Activated naive CD4-positive, alpha-beta T cell treated with anti-CD3 and anti-CD28 coated beads, Interleukin-2, amount 10 ng/mL, durations not matched to agents 7 days and 5 days (primary cell): ENCODE data around the gene TBC1D17.

Experiments
- CTCF ChIA-PET: fragments of 350-600 bp; sonication (Branson Sonifier 250); formaldehyde crosslinking; loops from one replicate; lab custom pipeline; 2021; ENCODE audit warnings: antibody characterized with exemption; lab: Charles Lee
- DNase-seq: peaks from one replicate; pipeline ENCODE4 v3.0.0-alpha.2; 2020
- H3K27ac Mint-ChIP-seq: one replicate; pipeline ENCODE4 v1.8.0; 2021; ENCODE audit warnings: mild to moderate bottlenecking, moderate library complexity, mixed read lengths
- H3K27me3 Mint-ChIP-seq: one replicate; pipeline ENCODE4 v1.8.0; 2021; ENCODE audit warnings: mild to moderate bottlenecking, mixed read lengths
- H3K36me3 Mint-ChIP-seq: one replicate; pipeline ENCODE4 v1.8.0; 2021; ENCODE audit warnings: mixed read lengths
- H3K4me1 Mint-ChIP-seq: one replicate; pipeline ENCODE4 v1.8.0; 2021; ENCODE audit warnings: mixed read lengths
- H3K4me3 Mint-ChIP-seq: one replicate; pipeline ENCODE4 v1.8.0; 2021; ENCODE audit warnings: mild to moderate bottlenecking, moderate library complexity, mixed read lengths
- H3K9me3 Mint-ChIP-seq: one replicate; pipeline ENCODE4 v1.8.0; 2021; ENCODE audit warnings: mixed read lengths

TBC1D17 gene

GRCh38 chr19:49883094-49883493, 5.6 kb downstream of the TBC1D17 start:
- peaks cover 50% of the 10 kb centered on the region for H3K36me3 Mint-ChIP-seq
- CTCF ChIA-PET = no interaction called here
- peaks cover 12% of the 10 kb centered on the region for H3K4me1 Mint-ChIP-seq
- no peaks in the 10 kb centered on the region for H3K27me3 Mint-ChIP-seq
- H3K4me3 Mint-ChIP-seq = no peak overlapping the region
- no peak for DNase-seq
- no peaks in the 10 kb centered on the region for H3K9me3 Mint-ChIP-seq
- no peak overlapping the region for H3K27ac Mint-ChIP-seq

- DNase-seq = no peak
- no peak overlapping the region for H3K4me3 Mint-ChIP-seq
- CTCF ChIA-PET = no interaction called here
- H3K27me3 Mint-ChIP-seq = no peaks in the 10 kb centered on the region
- H3K9me3 Mint-ChIP-seq = no peaks in the 10 kb centered on the region
- H3K27ac Mint-ChIP-seq = no peak overlapping the region
- peaks cover 6% of the 10 kb centered on the region for H3K4me1 Mint-ChIP-seq
- peaks cover 43% of the 10 kb centered on the region for H3K36me3 Mint-ChIP-seq
Measured at GRCh38 chr19:49884109-49884508, 6.6 kb downstream of the TBC1D17 start.

DNA sequence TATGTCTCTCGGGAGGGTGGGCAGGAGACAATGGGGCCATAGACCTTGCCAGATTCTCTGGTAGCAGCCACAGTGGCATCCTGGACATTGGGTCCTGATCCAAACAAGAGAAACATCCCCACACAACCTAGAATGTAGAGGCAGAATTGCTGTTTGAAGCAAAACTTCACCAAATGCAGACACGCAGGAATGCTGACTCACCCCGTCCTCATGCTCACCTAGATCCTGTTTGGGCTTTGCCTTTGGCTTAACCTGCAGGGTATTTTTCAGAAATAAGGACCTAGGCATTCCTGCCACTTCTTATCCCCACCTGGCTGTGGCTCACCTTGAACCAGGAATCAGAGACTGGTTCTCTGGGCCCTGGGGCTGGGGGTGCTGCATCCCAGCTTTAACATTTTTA, 7.3 kb downstream of the TBC1D17 start:
- H3K36me3 Mint-ChIP-seq = peaks cover 42% of the 10 kb centered on the region
- no peaks in the 10 kb centered on the region for H3K9me3 Mint-ChIP-seq
- CTCF ChIA-PET = interaction anchor here (0.6 kb wide), 1 partner anchor 103 kb away, joined by 3 read pairs; no protein-coding TSS in a partner anchor
- no peak overlapping the region for H3K4me3 Mint-ChIP-seq
- DNase-seq = no peak
- H3K27me3 Mint-ChIP-seq = peaks cover under 1% of the 10 kb centered on the region
- no peak overlapping the region for H3K27ac Mint-ChIP-seq
- H3K4me1 Mint-ChIP-seq = peaks cover 4% of the 10 kb centered on the region

DNA sequence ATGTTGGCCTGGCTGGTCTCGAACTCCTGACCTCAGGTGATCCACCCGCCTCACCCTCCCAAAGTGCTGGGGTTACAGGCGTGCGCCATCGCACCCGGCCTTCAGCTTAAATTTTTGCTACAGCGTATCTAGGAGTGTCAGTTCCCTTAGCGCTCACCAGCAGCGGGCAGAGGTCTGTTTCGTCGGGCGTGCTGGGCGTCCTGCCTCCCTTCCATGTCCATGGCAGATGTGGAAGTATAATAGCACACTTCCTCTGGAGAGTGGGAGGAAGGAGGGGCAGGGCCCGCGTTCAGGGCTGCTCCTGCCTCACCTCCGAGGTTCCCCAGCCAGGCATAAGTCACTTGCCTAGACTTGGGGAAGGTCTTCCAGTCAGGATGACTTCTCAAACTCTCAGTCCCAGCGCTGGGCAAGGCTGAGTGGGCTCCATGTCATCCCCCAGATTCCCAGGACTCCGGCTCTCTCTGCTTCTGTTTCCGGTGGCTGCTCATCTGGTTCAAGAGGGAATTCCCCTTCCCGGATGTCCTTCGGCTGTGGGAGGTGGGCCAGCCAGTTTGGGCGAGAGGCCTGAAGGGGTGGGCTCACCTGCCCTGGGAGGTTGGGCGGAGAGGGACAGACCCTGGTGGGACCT, 9.6 kb downstream of the TBC1D17 start:
- Mint-ChIP-seq H3K36me3 (peaks cover 31% of the 10 kb centered on the region), H3K27me3 (peaks cover 24% of the 10 kb centered on the region), H3K4me3 (no peak overlapping the region), H3K27ac (no peak overlapping the region), H3K4me1 (peaks cover 10% of the 10 kb centered on the region), H3K9me3 (no peaks in the 10 kb centered on the region)
- no peak for DNase-seq
- CTCF ChIA-PET = no interaction called here

DNA sequence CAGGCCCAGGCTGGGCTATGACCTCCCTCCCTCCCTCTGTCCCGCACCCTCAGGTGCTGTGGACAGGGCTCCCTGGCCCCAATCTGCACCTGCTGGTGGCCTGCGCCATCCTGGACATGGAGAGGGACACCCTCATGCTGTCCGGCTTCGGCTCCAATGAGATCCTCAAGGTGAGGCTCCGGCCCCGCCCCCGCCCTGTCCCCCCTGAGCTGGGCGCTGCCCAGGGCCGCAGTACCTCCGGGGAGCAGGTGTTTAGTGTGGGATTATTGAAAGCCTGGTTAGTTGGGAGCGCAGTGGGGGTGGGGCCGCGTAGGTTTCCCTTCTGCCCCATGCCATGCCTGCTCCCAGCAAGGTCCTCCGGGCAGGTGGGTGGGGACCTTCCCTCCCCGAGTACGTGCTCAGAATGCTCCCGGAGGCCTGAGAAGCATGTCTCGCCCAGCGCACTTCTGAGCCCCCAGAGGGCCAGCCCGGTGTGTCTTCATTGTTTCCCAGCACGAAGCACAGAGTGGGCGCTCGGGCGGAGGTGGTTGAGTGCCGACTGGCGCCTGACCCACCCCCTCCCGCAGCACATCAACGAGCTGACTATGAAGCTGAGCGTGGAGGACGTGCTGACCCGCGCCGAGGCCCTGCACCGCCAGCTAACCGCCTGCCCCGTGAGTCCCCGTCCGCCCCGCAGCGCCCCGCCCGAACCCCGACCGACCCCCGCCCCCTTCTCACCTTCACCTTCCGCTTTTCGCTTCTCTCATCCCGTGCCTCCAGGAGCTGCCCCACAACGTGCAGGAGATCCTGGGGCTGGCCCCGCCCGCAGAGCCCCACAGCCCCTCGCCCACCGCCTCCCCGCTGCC, 10.4 kb downstream of the TBC1D17 start:
- CTCF ChIA-PET = interaction anchor here (0.6 kb wide), 1 partner anchor 819 kb away, joined by 3 read pairs; no protein-coding TSS in a partner anchor
- H3K36me3 Mint-ChIP-seq = peaks cover 28% of the 10 kb centered on the region
- no peak overlapping the region for H3K27ac Mint-ChIP-seq
- H3K4me3 Mint-ChIP-seq = no peak overlapping the region
- H3K4me1 Mint-ChIP-seq = peaks cover 14% of the 10 kb centered on the region
- DNase-seq = no peak
- no peaks in the 10 kb centered on the region for H3K9me3 Mint-ChIP-seq
- H3K27me3 Mint-ChIP-seq = peaks cover 32% of the 10 kb centered on the region

DNA sequence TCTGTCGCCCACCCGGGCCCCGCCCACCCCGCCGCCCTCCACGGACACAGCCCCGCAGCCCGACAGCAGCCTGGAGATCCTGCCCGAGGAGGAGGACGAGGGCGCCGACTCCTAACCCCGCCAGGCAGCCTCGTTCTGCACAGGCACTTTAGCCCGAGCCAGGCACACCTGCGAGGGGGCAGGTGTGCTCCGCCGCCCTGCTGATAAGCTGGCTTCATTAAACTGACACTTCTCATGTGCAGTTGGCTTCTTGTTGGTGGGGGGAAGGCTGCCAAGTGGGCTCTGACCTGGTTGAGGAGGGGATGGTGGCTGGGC, 11.0 kb downstream of the TBC1D17 start:
- no peak overlapping the region for H3K4me3 Mint-ChIP-seq

DNA sequence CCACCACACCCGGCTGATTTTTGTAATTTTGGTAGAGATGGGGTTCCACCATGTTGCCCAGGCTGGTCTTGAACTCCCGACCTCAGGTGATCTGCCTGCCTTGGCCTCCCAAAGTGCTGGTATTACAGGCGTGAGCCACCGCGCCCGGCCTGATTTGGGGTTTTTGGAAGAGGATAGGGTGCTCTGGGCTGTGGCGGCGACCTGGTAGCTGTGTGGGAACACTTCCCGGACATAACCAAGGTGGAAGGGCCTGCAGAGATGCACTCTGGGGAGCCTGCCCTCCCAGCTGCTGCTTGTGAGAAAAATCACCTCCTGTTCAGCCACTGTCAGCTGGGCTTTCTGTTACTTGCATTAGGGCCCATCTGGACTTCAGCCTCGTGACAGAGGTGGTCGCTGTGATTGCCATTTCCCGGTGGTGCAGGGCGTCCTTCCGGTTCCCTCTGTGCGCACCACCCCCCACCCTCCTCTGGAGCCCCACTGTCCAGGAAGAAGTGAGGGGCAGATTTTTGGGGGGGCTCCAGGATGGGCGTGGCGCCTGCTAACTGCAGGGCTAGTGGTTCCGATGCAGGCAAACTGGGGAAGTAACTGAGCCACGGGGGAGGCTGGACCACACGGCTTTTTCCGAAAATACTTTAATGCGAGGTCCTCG, 11.7 kb downstream of the TBC1D17 start:
- Mint-ChIP-seq H3K4me3 (no peak overlapping the region), H3K4me1 (peaks cover 14% of the 10 kb centered on the region), H3K27ac (no peak overlapping the region), H3K36me3 (peaks cover 18% of the 10 kb centered on the region), H3K9me3 (no peaks in the 10 kb centered on the region), H3K27me3 (peaks cover 38% of the 10 kb centered on the region)
- DNase-seq = no peak
- CTCF ChIA-PET = no interaction called here

More for the DNA sequence above, 11.0 kb downstream of the TBC1D17 start:
- Mint-ChIP-seq H3K27ac (no peak overlapping the region), H3K27me3 (peaks cover 37% of the 10 kb centered on the region), H3K36me3 (peaks cover 22% of the 10 kb centered on the region), H3K4me1 (peaks cover 14% of the 10 kb centered on the region), H3K9me3 (no peaks in the 10 kb centered on the region)
- no peak for DNase-seq
- CTCF ChIA-PET = interaction anchor here (0.6 kb wide), 1 partner anchor 818 kb away, joined by 3 read pairs; no protein-coding TSS in a partner anchor

DNA sequence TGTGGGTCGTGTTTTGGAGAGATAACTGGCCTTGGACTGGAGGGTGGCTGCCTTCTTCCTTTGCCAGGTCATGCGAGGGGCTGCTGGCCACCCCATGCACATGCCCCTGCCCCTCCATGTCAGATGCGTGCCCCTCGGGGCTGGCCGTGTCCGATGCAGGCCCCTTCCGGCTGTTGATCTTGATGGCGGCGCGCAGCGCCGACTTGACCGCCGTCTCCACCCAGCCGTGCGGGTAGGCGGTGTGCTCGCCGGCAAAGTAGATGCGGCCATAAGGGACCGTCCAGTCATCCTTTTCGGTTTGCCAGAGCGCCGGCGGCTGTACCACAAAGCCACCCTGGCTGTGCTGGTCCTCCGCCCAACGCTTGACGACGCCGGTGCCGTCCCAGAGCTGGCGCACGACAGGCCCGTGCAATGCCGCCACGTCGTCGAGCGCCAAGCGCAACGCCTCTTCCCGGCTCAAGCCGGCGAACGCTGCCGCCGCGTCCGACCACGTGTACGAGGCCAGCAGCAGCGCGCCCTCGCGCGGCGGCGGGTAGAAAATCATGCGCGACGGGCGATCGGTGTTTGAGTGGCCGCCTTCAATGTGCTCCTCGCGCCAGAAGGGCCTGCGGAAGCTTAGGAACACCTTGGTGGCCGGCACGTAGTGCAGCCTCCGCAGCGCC, 12.3 kb downstream of the TBC1D17 start:
- CTCF ChIA-PET = interaction anchor here (0.5 to 0.9 kb wide), 2 partner anchors 25 to 28 kb away, joined by 3 read pairs; no protein-coding TSS in a partner anchor
- H3K4me1 Mint-ChIP-seq = peaks cover 14% of the 10 kb centered on the region
- peak; percentile 83 for DNase-seq
- no peaks in the 10 kb centered on the region for H3K9me3 Mint-ChIP-seq
- peaks cover 13% of the 10 kb centered on the region for H3K36me3 Mint-ChIP-seq
- peaks cover 38% of the 10 kb centered on the region for H3K27me3 Mint-ChIP-seq
- peak overlapping the region; percentile 66 for H3K4me3 Mint-ChIP-seq
- peak overlapping the region; percentile 45 for H3K27ac Mint-ChIP-seq

DNA sequence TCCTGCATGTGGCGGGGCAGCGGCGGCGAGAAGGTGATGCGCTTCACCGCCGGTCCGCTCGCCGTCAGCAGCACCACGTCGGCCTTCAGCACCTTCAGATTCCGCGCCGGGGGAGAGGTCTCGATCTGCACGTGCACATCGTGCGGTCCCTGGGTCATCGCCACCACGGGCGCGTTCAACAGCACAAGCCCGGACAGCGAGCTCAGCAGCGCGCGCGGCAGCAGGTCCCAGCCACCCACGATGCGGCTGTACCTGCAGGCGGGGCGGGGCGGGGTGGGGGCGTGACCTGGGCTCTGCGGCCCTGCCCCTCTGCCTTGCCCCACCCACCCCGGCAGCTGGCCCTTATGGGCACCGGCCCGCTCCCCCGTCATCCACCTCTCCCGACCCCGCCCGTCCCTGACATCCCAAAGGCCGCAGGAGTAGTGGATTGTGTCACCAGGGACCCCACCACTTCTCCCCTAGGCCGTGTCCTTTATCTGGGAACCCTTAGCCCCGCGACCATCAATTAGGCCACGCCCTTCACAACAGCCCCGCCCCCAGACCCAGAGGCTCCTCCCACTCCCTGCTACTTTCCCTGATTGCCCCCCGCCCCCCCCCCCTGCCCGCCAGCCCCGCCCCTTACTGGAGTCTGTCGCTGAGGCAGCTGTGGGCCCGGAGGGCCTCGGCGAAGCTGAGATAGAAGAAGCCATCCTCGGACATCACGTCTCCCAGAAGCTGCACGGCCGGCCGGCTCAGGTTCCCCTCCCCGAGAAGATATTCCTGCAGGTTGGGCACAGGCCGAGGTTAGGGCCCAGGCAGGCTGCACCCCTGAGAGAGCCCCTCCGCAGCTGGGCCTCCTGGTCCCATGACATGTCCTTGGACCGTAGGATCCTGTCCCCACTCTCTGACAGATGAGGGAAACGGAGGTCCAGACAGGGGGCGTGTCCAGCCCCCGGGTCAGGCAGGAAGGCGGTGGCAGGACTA, 13.1 kb downstream of the TBC1D17 start:
- Mint-ChIP-seq H3K4me1 (peaks cover 17% of the 10 kb centered on the region), H3K9me3 (no peaks in the 10 kb centered on the region), H3K4me3 (peak overlapping the region; percentile 66), H3K27me3 (peaks cover 38% of the 10 kb centered on the region), H3K36me3 (peaks cover 7% of the 10 kb centered on the region), H3K27ac (peak overlapping the region; percentile 45)
- CTCF ChIA-PET = interaction anchor here (0.9 kb wide), 1 partner anchor 25 kb away, joined by 3 read pairs; no protein-coding TSS in a partner anchor
- DNase-seq = peak; percentile 76

DNA sequence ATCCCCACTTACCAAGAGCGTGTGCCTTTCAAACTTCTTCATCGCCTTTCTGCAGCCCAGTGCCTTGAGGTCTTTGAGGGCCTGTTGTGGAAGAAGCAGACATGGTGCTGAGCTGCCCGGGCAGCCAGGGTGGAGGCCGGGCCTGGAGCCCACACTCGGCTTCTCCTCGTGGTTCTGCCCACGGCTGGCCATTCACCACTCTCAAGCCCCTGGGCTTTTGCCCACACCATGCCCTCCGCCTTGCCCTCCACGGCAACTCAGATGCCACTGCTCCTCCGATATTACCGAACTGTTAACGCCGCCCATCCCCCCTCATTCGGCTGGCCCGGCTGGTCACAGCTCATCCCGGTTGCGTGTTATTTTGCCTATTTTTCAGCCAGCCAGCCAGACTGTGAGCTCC, 13.9 kb downstream of the TBC1D17 start:
- Mint-ChIP-seq H3K27ac (peak overlapping the region; percentile 75), H3K27me3 (peaks cover 43% of the 10 kb centered on the region), H3K4me1 (peaks cover 24% of the 10 kb centered on the region), H3K4me3 (no peak overlapping the region), H3K36me3 (peaks cover 4% of the 10 kb centered on the region), H3K9me3 (no peaks in the 10 kb centered on the region)
- DNase-seq = no peak
- CTCF ChIA-PET = interaction anchor here (1.1 kb wide), 1 partner anchor 82 kb away, joined by 3 read pairs; no protein-coding TSS in a partner anchor

DNA sequence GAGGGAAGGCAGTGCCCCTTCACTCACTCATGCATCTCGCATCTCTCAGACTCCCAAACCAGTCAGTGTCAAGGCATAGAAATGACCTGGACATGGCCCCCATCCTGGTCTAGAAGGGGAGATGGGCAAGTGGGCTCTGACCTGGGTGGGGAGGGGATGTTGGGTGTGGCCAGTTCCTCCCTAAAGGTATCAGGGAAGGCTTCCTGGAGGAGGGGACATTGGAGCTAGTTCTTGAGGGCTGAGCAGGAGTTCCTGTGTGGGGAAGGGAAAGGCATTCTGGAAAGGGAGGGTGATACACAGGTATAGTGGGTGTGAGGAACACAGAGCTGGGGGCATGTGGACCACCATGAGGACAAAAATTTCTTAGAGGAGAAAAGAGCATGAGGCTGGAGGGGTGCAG, 15.2 kb downstream of the TBC1D17 start:
- Mint-ChIP-seq H3K36me3 (peaks cover 2% of the 10 kb centered on the region), H3K27ac (no peak overlapping the region), H3K4me1 (peaks cover 37% of the 10 kb centered on the region), H3K27me3 (peaks cover 43% of the 10 kb centered on the region), H3K4me3 (peak overlapping the region; percentile 26), H3K9me3 (no peaks in the 10 kb centered on the region)
- no peak for DNase-seq
- CTCF ChIA-PET = no interaction called here

DNA sequence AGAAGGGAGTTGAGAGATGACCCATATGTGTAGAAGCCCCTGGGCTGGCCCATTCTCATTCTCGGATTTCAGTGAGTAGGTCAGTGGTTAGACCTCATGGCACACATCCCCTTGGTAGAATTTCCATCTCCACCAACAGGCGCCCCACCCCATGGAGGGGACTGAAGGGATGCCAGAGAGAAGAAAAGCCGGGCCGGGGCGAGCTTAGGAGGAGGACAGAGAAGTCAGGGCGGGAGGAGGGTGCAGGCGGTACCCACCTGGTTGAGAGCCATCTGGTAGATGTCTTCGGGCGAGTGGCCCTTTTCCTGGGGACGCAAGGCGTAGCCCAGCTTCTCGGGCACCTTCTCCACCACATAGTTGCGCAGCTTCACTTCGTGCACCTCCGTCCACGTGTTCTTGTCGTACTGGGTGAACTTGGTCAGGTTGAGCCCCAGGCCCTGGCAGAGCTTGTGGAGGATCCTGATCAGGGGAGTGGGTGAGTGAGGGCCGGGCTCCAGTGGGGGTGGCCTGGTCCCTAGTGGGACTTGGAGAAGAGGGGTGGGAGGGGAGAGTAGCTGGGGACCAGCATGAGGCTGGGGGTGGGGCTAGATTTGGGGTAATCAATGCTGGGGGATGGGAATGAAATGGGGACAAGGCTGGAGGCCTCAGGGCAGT, 16.6 kb downstream of the TBC1D17 start:
- Mint-ChIP-seq H3K27ac (no peak overlapping the region), H3K4me3 (no peak overlapping the region), H3K36me3 (peaks cover 2% of the 10 kb centered on the region), H3K4me1 (peaks cover 42% of the 10 kb centered on the region), H3K27me3 (peaks cover 43% of the 10 kb centered on the region), H3K9me3 (no peaks in the 10 kb centered on the region)
- DNase-seq = no peak
- CTCF ChIA-PET = interaction anchor here (1.4 kb wide), 1 partner anchor 17 kb away, joined by 4 read pairs; no protein-coding TSS in a partner anchor
